DOHH2 (cell line): ENCODE data around the gene RASAL1.

ENCODE experiments used
- EZH2phosphoT487 ChIP-seq: fragments of 200-600 bp; sonication (generic); IDR thresholded peaks from 2 replicates; pipeline ENCODE4 v1.6.1; 2017; ENCODE audit warnings: borderline replicate concordance, mild to moderate bottlenecking, antibody characterized with exemption, low read length, moderate library complexity, mixed read lengths
- TF ChIP-seq, protein P1 (sequence below): fragments of 200-600 bp; sonication (generic); IDR thresholded peaks from one replicate; pipeline ENCODE4 v1.5.1; 2014; ENCODE audit warnings: antibody characterized with exemption, mild to moderate bottlenecking, low read depth, low read length; ENCODE audit not compliant: poor library complexity, severe bottlenecking

DNA sequence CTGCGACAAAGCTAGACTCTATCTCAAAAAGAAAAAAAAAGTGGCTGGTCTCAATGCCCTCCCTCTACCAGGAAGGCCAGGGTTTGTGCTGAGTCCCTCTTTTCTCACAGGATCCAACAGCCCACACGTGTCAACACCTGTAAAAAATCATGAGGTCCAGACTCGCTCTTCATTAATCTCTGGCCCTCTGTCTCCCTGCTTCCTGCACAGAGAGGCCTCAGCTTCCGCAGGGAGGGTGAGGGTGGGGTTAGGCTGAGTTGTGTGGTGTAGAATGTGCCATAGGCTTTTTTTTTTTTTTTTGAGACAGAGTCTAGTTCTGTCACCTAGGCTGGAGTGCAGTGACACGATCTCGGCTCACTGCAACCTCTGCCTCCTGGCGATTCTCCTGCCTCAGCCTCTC is 20.1 kb upstream of the RASAL1 start:
- TF ChIP-seq, protein P1, sequence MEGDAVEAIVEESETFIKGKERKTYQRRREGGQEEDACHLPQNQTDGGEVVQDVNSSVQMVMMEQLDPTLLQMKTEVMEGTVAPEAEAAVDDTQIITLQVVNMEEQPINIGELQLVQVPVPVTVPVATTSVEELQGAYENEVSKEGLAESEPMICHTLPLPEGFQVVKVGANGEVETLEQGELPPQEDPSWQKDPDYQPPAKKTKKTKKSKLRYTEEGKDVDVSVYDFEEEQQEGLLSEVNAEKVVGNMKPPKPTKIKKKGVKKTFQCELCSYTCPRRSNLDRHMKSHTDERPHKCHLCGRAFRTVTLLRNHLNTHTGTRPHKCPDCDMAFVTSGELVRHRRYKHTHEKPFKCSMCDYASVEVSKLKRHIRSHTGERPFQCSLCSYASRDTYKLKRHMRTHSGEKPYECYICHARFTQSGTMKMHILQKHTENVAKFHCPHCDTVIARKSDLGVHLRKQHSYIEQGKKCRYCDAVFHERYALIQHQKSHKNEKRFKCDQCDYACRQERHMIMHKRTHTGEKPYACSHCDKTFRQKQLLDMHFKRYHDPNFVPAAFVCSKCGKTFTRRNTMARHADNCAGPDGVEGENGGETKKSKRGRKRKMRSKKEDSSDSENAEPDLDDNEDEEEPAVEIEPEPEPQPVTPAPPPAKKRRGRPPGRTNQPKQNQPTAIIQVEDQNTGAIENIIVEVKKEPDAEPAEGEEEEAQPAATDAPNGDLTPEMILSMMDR = no peak
- TF ChIP-seq EZH2phosphoT487 = no peak
